GM12878 (cell line): Measurements from ENCODE around the gene ADAM10.

ENCODE experiments used
- CTCF ChIP-seq, 3 experiments: IDR thresholded peaks in 2 of 3; conservative IDR thresholded peaks in 1 of 3; 2 replicates each; pipeline ENCODE4 v1.5.1; 2011; ENCODE audit warnings: low read depth in 3 of 3, low read length in 3 of 3, mild to moderate bottlenecking in 3 of 3, control low read depth in 2 of 3, moderate library complexity in 2 of 3, inconsistent platforms in 1 of 3, mixed read lengths in 1 of 3; ENCODE audit not compliant: control insufficient read depth in 2 of 3, insufficient read depth in 1 of 3; ENCODE audit errors: extremely low read depth in 1 of 3
- EGR1 ChIP-seq, 2 experiments: IDR thresholded peaks; 1 replicate in 1 of 2; 2 replicates in 1 of 2; pipeline ENCODE4 v1.6.1; 2011 to 2012; ENCODE audit warnings: low read depth in 2 of 2, low read length in 2 of 2, borderline replicate concordance in 1 of 2, mild to moderate bottlenecking in 1 of 2, moderate library complexity in 1 of 2
- ETV6 ChIP-seq, 2 experiments: fragments of 450-650 bp in 1 of 2; IDR thresholded peaks in 1 of 2; conservative IDR thresholded peaks in 1 of 2; 2 replicates each; pipeline ENCODE4 v1.6.1; 2014; ENCODE audit warnings: antibody characterized with exemption in 1 of 2, borderline replicate concordance in 1 of 2, low read depth in 1 of 2, mild to moderate bottlenecking in 1 of 2, moderate library complexity in 1 of 2
- EZH2 ChIP-seq: IDR thresholded peaks from 2 replicates; pipeline ENCODE4 v1.6.1; 2012; ENCODE audit warnings: low read depth, mild to moderate bottlenecking, control low read depth, inconsistent platforms, low read length, borderline replicate concordance; ENCODE audit not compliant: control insufficient read depth
- HDAC6 ChIP-seq: fragments of 200-600 bp; sonication (generic); IDR thresholded peaks from one replicate; pipeline ENCODE4 v1.8.0; 2017; ENCODE audit warnings: antibody characterized with exemption; ENCODE audit not compliant: unreplicated experiment
- KDM1A ChIP-seq: fragments of 200-600 bp; sonication (generic); IDR thresholded peaks from 2 replicates; pipeline ENCODE4 v1.6.1; 2016; ENCODE audit warnings: borderline replicate concordance
- POLR2A ChIP-seq: IDR thresholded peaks from 2 replicates; pipeline ENCODE4 v1.6.1; 2011; ENCODE audit warnings: low read depth, mild to moderate bottlenecking, low read length
- RB1 ChIP-seq: fragments of 450-650 bp; formaldehyde crosslinking; IDR thresholded peaks from 2 replicates; pipeline ENCODE4 v1.6.1; 2017; ENCODE audit warnings: mild to moderate bottlenecking, borderline replicate concordance
- RBBP5 ChIP-seq: fragments of 200-600 bp; sonication (generic); conservative IDR thresholded peaks from 2 replicates; pipeline ENCODE4 v1.6.1; 2016
- RFX5 ChIP-seq: IDR thresholded peaks from 2 replicates; pipeline ENCODE4 v1.6.1; 2011; ENCODE audit warnings: low read depth, low read length, improper control_type of control experiment
- TAF1 ChIP-seq: IDR thresholded peaks from 2 replicates; pipeline ENCODE4 v1.6.1; 2011; ENCODE audit warnings: mild to moderate bottlenecking, low read depth, low read length, borderline replicate concordance
- ZNF24 ChIP-seq: fragments of 450-650 bp; IDR thresholded peaks from 2 replicates; pipeline ENCODE4 v1.6.1; 2017; ENCODE audit warnings: antibody characterized with exemption, mild to moderate bottlenecking
- TF ChIP-seq, protein P1 (sequence below): IDR thresholded peaks from 2 replicates; pipeline ENCODE4 v1.6.1; 2011; ENCODE audit warnings: borderline replicate concordance, low read depth, mild to moderate bottlenecking, moderate library complexity, low read length; ENCODE audit not compliant: insufficient read depth, poor library complexity, severe bottlenecking

DNA sequence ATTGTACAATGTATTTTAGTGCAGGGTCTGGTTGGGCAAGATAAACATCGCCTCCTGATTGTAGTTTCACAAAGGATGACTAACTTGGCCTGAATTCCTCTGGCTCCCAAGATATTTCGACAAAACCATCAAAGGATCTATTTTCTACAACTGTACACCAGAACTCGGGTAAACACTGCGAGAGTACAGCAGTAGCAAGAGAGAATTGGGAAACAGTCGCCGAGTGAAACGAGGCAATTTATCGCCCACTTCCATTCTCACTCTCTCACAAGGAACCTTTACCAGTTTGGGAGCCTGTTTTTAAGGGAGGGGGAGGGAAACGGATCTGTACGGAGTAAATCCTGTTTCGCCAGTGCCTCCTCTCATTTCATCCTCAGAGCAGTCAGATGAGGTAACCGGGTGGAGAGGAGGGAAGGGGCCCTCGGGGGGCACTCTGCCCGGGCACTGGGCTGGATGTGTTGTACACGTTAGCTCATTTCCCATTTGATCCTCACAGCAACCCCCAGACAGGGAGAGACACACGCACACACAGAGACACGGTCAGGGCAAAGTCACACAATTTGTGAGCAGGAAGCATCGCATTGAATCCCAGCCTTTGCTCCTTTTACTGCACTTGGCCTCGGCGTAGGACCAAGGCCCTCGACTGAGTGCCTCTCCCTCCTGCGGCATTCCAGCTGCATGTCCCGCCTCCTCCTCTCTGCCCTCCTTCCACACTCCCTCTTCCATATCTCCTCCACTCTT, 197.6 kb downstream of the ADAM10 start:
- TF ChIP-seq EZH2 (no peak), CTCF (IDR thresholded peaks at IDR 0.05 in 2 of 3, conservative IDR thresholded peaks at IDR 0.05 in 1 of 3; ENCODE audit: control insufficient read depth in 2 of 3, extremely low read depth in 1 of 3, insufficient read depth in 1 of 3, low read depth in 3 of 3, low read length in 3 of 3) (no peak), HDAC6 (no peak), RFX5 (no peak), TAF1 (no peak), POLR2A (no peak), EGR1 (IDR thresholded peaks at IDR 0.05; ENCODE audit: borderline replicate concordance in 1 of 2, low read depth in 2 of 2, low read length in 2 of 2) (no peak), RBBP5 (no peak), RB1 (no peak), KDM1A (no peak), ZNF24 (no peak), ETV6 (conservative IDR thresholded peaks at IDR 0.05 in 1 of 2, IDR thresholded peaks at IDR 0.05 in 1 of 2; ENCODE audit: borderline replicate concordance in 1 of 2, low read depth in 1 of 2) (no peak)
- TF ChIP-seq, protein P1, sequence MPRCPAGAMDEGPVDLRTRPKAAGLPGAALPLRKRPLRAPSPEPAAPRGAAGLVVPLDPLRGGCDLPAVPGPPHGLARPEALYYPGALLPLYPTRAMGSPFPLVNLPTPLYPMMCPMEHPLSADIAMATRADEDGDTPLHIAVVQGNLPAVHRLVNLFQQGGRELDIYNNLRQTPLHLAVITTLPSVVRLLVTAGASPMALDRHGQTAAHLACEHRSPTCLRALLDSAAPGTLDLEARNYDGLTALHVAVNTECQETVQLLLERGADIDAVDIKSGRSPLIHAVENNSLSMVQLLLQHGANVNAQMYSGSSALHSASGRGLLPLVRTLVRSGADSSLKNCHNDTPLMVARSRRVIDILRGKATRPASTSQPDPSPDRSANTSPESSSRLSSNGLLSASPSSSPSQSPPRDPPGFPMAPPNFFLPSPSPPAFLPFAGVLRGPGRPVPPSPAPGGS = no peak
